GM23338 (cell line): ENCODE data around the gene DLG2. TPM values are rescaled to one million over a fixed set of nuclear protein-coding genes. Genes with fewer than 3 reads are reported as not detected.

Experiments used
- ATAC-seq: fragments of 200-7000 bp; cut with Tn5 transposase; 3 replicates; pipeline ENCODE4 v1.9.1; 2020
- DNase-seq: peaks from one replicate; pipeline ENCODE4 v3.0.0-alpha.2; 2015; ENCODE audit warnings: low spot score
- H2AFZ ChIP-seq: fragments of 200-600 bp; sonication (generic); 2 replicates; pipeline ENCODE4 v1.8.0; 2016; ENCODE audit warnings: antibody characterized with exemption, mild to moderate bottlenecking, moderate library complexity
- H3F3A ChIP-seq: fragments of 200-600 bp; sonication (generic); replicated peaks from 2 replicates; pipeline ENCODE4 v1.8.0; 2017; ENCODE audit warnings: antibody characterized with exemption, mixed run types, low read depth
- H3K27ac ChIP-seq: fragments of 200-600 bp; sonication (generic); 2 replicates; pipeline ENCODE4 v1.6.1; 2016; ENCODE audit warnings: low read depth
- H3K27me3 ChIP-seq: fragments of 200-600 bp; sonication (generic); 2 replicates; pipeline ENCODE4 v1.8.0; 2016; ENCODE audit warnings: mild to moderate bottlenecking, mixed run types, moderate library complexity; ENCODE audit not compliant: insufficient read depth
- H3K36me3 ChIP-seq: fragments of 200-600 bp; sonication (generic); 2 replicates; pipeline ENCODE4 v1.8.0; 2016; ENCODE audit warnings: mild to moderate bottlenecking; ENCODE audit not compliant: insufficient read depth
- H3K4me1 ChIP-seq: fragments of 200-600 bp; sonication (generic); 2 replicates; pipeline ENCODE4 v1.8.0; 2016; ENCODE audit warnings: mild to moderate bottlenecking, moderate library complexity; ENCODE audit not compliant: insufficient read depth
- H3K4me2 ChIP-seq: fragments of 200-600 bp; sonication (generic); 2 replicates; pipeline ENCODE4 v1.7.1; 2017; ENCODE audit warnings: mixed run types
- H3K4me3 ChIP-seq: fragments of 200-600 bp; sonication (generic); 2 replicates; pipeline ENCODE4 v1.6.1; 2016; ENCODE audit warnings: mixed run types
- H3K79me2 ChIP-seq: fragments of 200-600 bp; sonication (generic); replicated peaks from 2 replicates; pipeline ENCODE4 v1.8.0; 2017; ENCODE audit warnings: mild to moderate bottlenecking; ENCODE audit not compliant: insufficient read depth
- H3K9me2 ChIP-seq: fragments of 200-600 bp; sonication (generic); 2 replicates; pipeline ENCODE4 v1.8.0; 2017; ENCODE audit not compliant: insufficient read depth
- H4K20me1 ChIP-seq: fragments of 200-600 bp; sonication (generic); replicated peaks from 2 replicates; pipeline ENCODE4 v1.8.0; 2017; ENCODE audit warnings: mild to moderate bottlenecking; ENCODE audit not compliant: insufficient read depth
- H3K27ac Mint-ChIP-seq: 2 replicates; pipeline ENCODE4 v1.8.0; 2020; ENCODE audit warnings: inconsistent platforms, mild to moderate bottlenecking, moderate library complexity, mixed read lengths
- H3K27me3 Mint-ChIP-seq: 3 replicates; pipeline ENCODE4 v1.8.0; 2022; ENCODE audit warnings: low read depth, mild to moderate bottlenecking, moderate library complexity, mixed read lengths, inconsistent platforms; ENCODE audit not compliant: insufficient read depth, poor library complexity
- H3K36me3 Mint-ChIP-seq: 3 replicates; pipeline ENCODE4 v1.8.0; 2021; ENCODE audit warnings: low read depth, mild to moderate bottlenecking, inconsistent platforms, moderate library complexity, mixed read lengths
- H3K4me1 Mint-ChIP-seq: 3 replicates; pipeline ENCODE4 v1.8.0; 2020; ENCODE audit warnings: mild to moderate bottlenecking, inconsistent platforms, mixed read lengths
- H3K4me3 Mint-ChIP-seq: 3 replicates; pipeline ENCODE4 v1.8.0; 2021; ENCODE audit warnings: moderate library complexity, mild to moderate bottlenecking, inconsistent platforms, mixed read lengths
- H3K9me3 Mint-ChIP-seq: 3 replicates; pipeline ENCODE4 v1.8.0; 2020; ENCODE audit warnings: moderate library complexity, mild to moderate bottlenecking, inconsistent platforms, mixed read lengths
- CREB1 ChIP-seq: fragments of 250-450 bp; sonication (Bioruptor Pico); IDR thresholded peaks from 2 replicates; pipeline ENCODE4 v1.5.0; 2020; ENCODE audit warnings: low read depth, mild to moderate bottlenecking, moderate library complexity
- EZH2 ChIP-seq: fragments of 200-600 bp; sonication (generic); IDR thresholded peaks from one replicate; pipeline ENCODE4 v1.8.0; 2017; ENCODE audit warnings: antibody characterized with exemption, mild to moderate bottlenecking, low read depth; ENCODE audit not compliant: unreplicated experiment
- EZH2phosphoT487 ChIP-seq: fragments of 200-600 bp; sonication (generic); IDR thresholded peaks from one replicate; pipeline ENCODE4 v1.8.1; 2018; ENCODE audit warnings: antibody characterized with exemption; ENCODE audit not compliant: unreplicated experiment
- JUNB ChIP-seq: IDR thresholded peaks from one replicate; pipeline ENCODE4 v1.6.1; 2016; ENCODE audit warnings: antibody characterized with exemption; ENCODE audit not compliant: unreplicated experiment
- NANOG ChIP-seq: IDR thresholded peaks from 2 replicates; pipeline ENCODE4 v1.6.1; 2016; ENCODE audit warnings: antibody characterized with exemption, borderline replicate concordance
- POLR2AphosphoS5 ChIP-seq: IDR thresholded peaks from 2 replicates; pipeline ENCODE4 v1.6.1; 2016; ENCODE audit warnings: antibody characterized with exemption, low read depth
- STAT1 ChIP-seq: IDR thresholded peaks from one replicate; pipeline ENCODE4 v1.6.1; 2016; ENCODE audit warnings: antibody characterized with exemption; ENCODE audit not compliant: unreplicated experiment
- ZNF114 ChIP-seq: fragments of 250-450 bp; sonication (Bioruptor Pico); IDR thresholded peaks from 2 replicates; pipeline ENCODE4 v1.5.0; 2020; ENCODE audit warnings: mild to moderate bottlenecking, moderate library complexity
- ZNF331 ChIP-seq: fragments of 250-450 bp; sonication (Bioruptor Pico); IDR thresholded peaks from 2 replicates; pipeline ENCODE4 v1.5.0; 2020; ENCODE audit warnings: low read depth, mild to moderate bottlenecking, moderate library complexity
- polyA plus RNA-seq: library from polyadenylated mRNA; unstranded; fragments of >200 nt; fragmentation: Nextera tagmentation; extraction: Ambion mirVana; gene quantifications from 2 replicates; pipeline ENCODE4 v1.2.1, GENCODE V29; 2016
- total RNA-seq: library from RNA; depleted of rRNA; stranded (reverse); fragments of >200 nt; shearing (Covaris generic); gene quantifications from 2 replicates; pipeline ENCODE4 v1.2.3, GENCODE V29; 2014
- TF ChIP-seq, protein P1 (sequence below): IDR thresholded peaks from one replicate; pipeline ENCODE4 v1.6.1; 2018; ENCODE audit warnings: antibody characterized with exemption; ENCODE audit not compliant: unreplicated experiment
- TF ChIP-seq, protein P2 (sequence below), 2 experiments: fragments of 200-600 bp in 1 of 2; sonication (generic) in 1 of 2; conservative IDR thresholded peaks; 2 replicates each; pipeline versions ENCODE4 v1.5.1 to v1.6.1; 2016 to 2017; ENCODE audit warnings: antibody characterized with exemption in 2 of 2, low read depth in 2 of 2, mild to moderate bottlenecking in 2 of 2, moderate library complexity in 1 of 2
- TF ChIP-seq, protein P3 (sequence below): fragments of 250-450 bp; sonication (Bioruptor Pico); IDR thresholded peaks from 2 replicates; pipeline ENCODE4 v1.5.0; 2020; ENCODE audit warnings: mild to moderate bottlenecking, moderate library complexity
- TF ChIP-seq, protein P4 (sequence below): IDR thresholded peaks from 2 replicates; pipeline ENCODE4 v1.6.1; 2016; ENCODE audit warnings: antibody characterized with exemption

DLG2 gene
- total and polyA plus RNA-seq, 2 experiments from 2014 or later: 19.8 to 21.5 TPM

DNA sequence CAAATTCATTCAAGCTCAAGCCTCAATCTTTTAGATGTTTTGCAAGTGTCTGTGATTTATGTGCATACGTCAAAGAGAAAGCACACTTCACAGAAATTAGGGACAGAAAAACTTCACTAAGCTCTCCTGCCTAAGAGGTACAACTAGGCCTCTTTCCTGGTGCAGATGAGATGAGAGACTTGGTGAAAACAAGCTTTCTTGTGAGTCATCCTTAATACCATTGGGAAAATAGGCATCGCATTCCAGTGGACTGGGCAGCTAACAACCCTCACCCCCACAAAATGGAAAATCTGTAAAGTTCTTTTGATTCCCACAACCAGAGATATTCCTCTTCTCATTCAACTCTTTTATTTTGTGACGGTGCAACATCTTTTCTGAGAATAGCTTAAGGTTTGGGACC is 1230.6 kb downstream of the DLG2 start:
- Histone ChIP-seq H3K27ac (no peak overlapping the region), H4K20me1 (no peaks in the 10 kb centered on the region), H3K27me3 (no peaks in the 10 kb centered on the region), H2AFZ (no peak overlapping the region), H3K9me2 (no peaks in the 10 kb centered on the region), H3K36me3 (no peaks in the 10 kb centered on the region), H3K4me3 (no peak overlapping the region), H3K79me2 (no peaks in the 10 kb centered on the region), H3F3A (no peaks in the 10 kb centered on the region), H3K4me2 (no peak overlapping the region), H3K4me1 (no peaks in the 10 kb centered on the region; the same call in 1 of the 2 replicates)
- H3K27ac Mint-ChIP-seq: no peak overlapping the region
- no peak for ATAC-seq
- no peak for TF ChIP-seq POLR2AphosphoS5
- TF ChIP-seq NANOG: no peak
- TF ChIP-seq, protein P1, sequence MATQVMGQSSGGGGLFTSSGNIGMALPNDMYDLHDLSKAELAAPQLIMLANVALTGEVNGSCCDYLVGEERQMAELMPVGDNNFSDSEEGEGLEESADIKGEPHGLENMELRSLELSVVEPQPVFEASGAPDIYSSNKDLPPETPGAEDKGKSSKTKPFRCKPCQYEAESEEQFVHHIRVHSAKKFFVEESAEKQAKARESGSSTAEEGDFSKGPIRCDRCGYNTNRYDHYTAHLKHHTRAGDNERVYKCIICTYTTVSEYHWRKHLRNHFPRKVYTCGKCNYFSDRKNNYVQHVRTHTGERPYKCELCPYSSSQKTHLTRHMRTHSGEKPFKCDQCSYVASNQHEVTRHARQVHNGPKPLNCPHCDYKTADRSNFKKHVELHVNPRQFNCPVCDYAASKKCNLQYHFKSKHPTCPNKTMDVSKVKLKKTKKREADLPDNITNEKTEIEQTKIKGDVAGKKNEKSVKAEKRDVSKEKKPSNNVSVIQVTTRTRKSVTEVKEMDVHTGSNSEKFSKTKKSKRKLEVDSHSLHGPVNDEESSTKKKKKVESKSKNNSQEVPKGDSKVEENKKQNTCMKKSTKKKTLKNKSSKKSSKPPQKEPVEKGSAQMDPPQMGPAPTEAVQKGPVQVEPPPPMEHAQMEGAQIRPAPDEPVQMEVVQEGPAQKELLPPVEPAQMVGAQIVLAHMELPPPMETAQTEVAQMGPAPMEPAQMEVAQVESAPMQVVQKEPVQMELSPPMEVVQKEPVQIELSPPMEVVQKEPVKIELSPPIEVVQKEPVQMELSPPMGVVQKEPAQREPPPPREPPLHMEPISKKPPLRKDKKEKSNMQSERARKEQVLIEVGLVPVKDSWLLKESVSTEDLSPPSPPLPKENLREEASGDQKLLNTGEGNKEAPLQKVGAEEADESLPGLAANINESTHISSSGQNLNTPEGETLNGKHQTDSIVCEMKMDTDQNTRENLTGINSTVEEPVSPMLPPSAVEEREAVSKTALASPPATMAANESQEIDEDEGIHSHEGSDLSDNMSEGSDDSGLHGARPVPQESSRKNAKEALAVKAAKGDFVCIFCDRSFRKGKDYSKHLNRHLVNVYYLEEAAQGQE: no peak
- TF ChIP-seq JUNB: no peak
- TF ChIP-seq, protein P2, sequence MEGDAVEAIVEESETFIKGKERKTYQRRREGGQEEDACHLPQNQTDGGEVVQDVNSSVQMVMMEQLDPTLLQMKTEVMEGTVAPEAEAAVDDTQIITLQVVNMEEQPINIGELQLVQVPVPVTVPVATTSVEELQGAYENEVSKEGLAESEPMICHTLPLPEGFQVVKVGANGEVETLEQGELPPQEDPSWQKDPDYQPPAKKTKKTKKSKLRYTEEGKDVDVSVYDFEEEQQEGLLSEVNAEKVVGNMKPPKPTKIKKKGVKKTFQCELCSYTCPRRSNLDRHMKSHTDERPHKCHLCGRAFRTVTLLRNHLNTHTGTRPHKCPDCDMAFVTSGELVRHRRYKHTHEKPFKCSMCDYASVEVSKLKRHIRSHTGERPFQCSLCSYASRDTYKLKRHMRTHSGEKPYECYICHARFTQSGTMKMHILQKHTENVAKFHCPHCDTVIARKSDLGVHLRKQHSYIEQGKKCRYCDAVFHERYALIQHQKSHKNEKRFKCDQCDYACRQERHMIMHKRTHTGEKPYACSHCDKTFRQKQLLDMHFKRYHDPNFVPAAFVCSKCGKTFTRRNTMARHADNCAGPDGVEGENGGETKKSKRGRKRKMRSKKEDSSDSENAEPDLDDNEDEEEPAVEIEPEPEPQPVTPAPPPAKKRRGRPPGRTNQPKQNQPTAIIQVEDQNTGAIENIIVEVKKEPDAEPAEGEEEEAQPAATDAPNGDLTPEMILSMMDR (conservative IDR thresholded peaks at IDR 0.05; ENCODE audit: low read depth in 2 of 2): no peak
- no peak for TF ChIP-seq EZH2
- TF ChIP-seq ZNF331: no peak
- TF ChIP-seq ZNF114: no peak
- TF ChIP-seq STAT1: no peak
- TF ChIP-seq, protein P3, sequence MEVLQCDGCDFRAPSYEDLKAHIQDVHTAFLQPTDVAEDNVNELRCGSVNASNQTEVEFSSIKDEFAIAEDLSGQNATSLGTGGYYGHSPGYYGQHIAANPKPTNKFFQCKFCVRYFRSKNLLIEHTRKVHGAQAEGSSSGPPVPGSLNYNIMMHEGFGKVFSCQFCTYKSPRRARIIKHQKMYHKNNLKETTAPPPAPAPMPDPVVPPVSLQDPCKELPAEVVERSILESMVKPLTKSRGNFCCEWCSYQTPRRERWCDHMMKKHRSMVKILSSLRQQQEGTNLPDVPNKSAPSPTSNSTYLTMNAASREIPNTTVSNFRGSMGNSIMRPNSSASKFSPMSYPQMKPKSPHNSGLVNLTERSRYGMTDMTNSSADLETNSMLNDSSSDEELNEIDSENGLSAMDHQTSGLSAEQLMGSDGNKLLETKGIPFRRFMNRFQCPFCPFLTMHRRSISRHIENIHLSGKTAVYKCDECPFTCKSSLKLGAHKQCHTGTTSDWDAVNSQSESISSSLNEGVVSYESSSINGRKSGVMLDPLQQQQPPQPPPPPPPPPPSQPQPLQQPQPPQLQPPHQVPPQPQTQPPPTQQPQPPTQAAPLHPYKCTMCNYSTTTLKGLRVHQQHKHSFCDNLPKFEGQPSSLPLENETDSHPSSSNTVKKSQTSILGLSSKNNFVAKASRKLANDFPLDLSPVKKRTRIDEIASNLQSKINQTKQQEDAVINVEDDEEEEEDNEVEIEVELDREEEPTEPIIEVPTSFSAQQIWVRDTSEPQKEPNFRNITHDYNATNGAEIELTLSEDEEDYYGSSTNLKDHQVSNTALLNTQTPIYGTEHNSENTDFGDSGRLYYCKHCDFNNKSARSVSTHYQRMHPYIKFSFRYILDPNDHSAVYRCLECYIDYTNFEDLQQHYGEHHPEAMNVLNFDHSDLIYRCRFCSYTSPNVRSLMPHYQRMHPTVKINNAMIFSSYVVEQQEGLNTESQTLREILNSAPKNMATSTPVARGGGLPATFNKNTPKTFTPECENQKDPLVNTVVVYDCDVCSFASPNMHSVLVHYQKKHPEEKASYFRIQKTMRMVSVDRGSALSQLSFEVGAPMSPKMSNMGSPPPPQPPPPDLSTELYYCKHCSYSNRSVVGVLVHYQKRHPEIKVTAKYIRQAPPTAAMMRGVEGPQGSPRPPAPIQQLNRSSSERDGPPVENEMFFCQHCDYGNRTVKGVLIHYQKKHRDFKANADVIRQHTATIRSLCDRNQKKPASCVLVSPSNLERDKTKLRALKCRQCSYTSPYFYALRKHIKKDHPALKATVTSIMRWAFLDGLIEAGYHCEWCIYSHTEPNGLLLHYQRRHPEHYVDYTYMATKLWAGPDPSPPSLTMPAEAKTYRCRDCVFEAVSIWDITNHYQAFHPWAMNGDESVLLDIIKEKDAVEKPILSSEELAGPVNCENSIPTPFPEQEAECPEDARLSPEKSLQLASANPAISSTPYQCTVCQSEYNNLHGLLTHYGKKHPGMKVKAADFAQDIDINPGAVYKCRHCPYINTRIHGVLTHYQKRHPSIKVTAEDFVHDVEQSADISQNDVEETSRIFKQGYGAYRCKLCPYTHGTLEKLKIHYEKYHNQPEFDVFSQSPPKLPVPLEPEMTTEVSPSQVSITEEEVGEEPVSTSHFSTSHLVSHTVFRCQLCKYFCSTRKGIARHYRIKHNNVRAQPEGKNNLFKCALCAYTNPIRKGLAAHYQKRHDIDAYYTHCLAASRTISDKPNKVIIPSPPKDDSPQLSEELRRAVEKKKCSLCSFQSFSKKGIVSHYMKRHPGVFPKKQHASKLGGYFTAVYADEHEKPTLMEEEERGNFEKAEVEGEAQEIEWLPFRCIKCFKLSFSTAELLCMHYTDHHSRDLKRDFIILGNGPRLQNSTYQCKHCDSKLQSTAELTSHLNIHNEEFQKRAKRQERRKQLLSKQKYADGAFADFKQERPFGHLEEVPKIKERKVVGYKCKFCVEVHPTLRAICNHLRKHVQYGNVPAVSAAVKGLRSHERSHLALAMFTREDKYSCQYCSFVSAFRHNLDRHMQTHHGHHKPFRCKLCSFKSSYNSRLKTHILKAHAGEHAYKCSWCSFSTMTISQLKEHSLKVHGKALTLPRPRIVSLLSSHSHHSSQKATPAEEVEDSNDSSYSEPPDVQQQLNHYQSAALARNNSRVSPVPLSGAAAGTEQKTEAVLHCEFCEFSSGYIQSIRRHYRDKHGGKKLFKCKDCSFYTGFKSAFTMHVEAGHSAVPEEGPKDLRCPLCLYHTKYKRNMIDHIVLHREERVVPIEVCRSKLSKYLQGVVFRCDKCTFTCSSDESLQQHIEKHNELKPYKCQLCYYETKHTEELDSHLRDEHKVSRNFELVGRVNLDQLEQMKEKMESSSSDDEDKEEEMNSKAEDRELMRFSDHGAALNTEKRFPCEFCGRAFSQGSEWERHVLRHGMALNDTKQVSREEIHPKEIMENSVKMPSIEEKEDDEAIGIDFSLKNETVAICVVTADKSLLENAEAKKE (CRISPR knock-in tag): no peak
- TF ChIP-seq, protein P4, sequence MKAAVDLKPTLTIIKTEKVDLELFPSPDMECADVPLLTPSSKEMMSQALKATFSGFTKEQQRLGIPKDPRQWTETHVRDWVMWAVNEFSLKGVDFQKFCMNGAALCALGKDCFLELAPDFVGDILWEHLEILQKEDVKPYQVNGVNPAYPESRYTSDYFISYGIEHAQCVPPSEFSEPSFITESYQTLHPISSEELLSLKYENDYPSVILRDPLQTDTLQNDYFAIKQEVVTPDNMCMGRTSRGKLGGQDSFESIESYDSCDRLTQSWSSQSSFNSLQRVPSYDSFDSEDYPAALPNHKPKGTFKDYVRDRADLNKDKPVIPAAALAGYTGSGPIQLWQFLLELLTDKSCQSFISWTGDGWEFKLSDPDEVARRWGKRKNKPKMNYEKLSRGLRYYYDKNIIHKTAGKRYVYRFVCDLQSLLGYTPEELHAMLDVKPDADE: no peak
- no peak for TF ChIP-seq CREB1 (CRISPR knock-in tag)
- no peak for TF ChIP-seq EZH2phosphoT487
- no peaks in the 10 kb centered on the region for H3K36me3 Mint-ChIP-seq
- H3K27me3 Mint-ChIP-seq: no peaks in the 10 kb centered on the region
- no peaks in the 10 kb centered on the region for H3K9me3 Mint-ChIP-seq
- DNase-seq: peak; percentile 25
- H3K4me1 Mint-ChIP-seq: peaks cover 8% of the 10 kb centered on the region
- no peak overlapping the region for H3K4me3 Mint-ChIP-seq
